H9 (cell line): Measurements from ENCODE around the gene FAM78B. TPM values are rescaled to one million over a fixed set of nuclear protein-coding genes. Genes with fewer than 3 reads are reported as not detected.

Experiments used
- DNase-seq: peaks from one replicate; pipeline ENCODE4 v3.0.0-alpha.2; 2017
- H2AFZ ChIP-seq: one replicate; pipeline ENCODE4 v1.6.1; 2013; ENCODE audit warnings: mild to moderate bottlenecking, low read length, control low read depth, moderate library complexity
- H2AK5ac ChIP-seq: 2 replicates; pipeline ENCODE4 v1.6.1; 2013; ENCODE audit warnings: low read length, control low read depth, mixed read lengths; ENCODE audit not compliant: insufficient read length
- H2BK120ac ChIP-seq: one replicate; pipeline ENCODE4 v1.6.1; 2013; ENCODE audit warnings: low read depth, mild to moderate bottlenecking, low read length, control low read depth, inconsistent platforms; ENCODE audit not compliant: poor library complexity, severe bottlenecking
- H2BK12ac ChIP-seq: 2 replicates; pipeline ENCODE4 v1.6.1; 2013; ENCODE audit warnings: low read length, control low read depth, mixed read lengths, low read depth; ENCODE audit not compliant: insufficient read length
- H2BK15ac ChIP-seq: 2 replicates; pipeline ENCODE4 v1.6.1; 2013; ENCODE audit warnings: low read depth, low read length, control low read depth
- H2BK20ac ChIP-seq: one replicate; pipeline ENCODE4 v1.6.1; 2013; ENCODE audit warnings: low read depth, mild to moderate bottlenecking, low read length, control low read depth, inconsistent platforms; ENCODE audit not compliant: poor library complexity, severe bottlenecking
- H2BK5ac ChIP-seq: 2 replicates; pipeline ENCODE4 v1.6.1; 2013; ENCODE audit warnings: low read length, control low read depth, mixed read lengths; ENCODE audit not compliant: insufficient read length
- H3K14ac ChIP-seq: 2 replicates; pipeline ENCODE4 v1.6.1; 2013; ENCODE audit warnings: low read length, control low read depth; ENCODE audit not compliant: insufficient read depth
- H3K18ac ChIP-seq: 2 replicates; pipeline ENCODE4 v1.6.1; 2013; ENCODE audit warnings: low read depth, mild to moderate bottlenecking, mixed read lengths, low read length, control low read depth; ENCODE audit not compliant: insufficient read length
- H3K23ac ChIP-seq: 2 replicates; pipeline ENCODE4 v1.6.1; 2013; ENCODE audit warnings: low read length, control low read depth, mixed read lengths, low read depth; ENCODE audit not compliant: insufficient read length
- H3K23me2 ChIP-seq: 2 replicates; pipeline ENCODE4 v1.6.1; 2013; ENCODE audit warnings: low read depth, mild to moderate bottlenecking, mixed read lengths, low read length, control low read depth; ENCODE audit not compliant: insufficient read length, poor library complexity, severe bottlenecking
- H3K27ac ChIP-seq: 2 replicates; pipeline ENCODE4 v1.5.1; 2013; ENCODE audit warnings: low read length, control low read depth, mixed read lengths, low read depth; ENCODE audit not compliant: insufficient read length
- H3K27me3 ChIP-seq: 2 replicates; pipeline ENCODE4 v1.6.1; 2013; ENCODE audit warnings: low read length, control low read depth, inconsistent platforms; ENCODE audit not compliant: insufficient read depth
- H3K4ac ChIP-seq: 2 replicates; pipeline ENCODE4 v1.6.1; 2013; ENCODE audit warnings: low read depth, mild to moderate bottlenecking, control low read depth, inconsistent platforms, low read length, moderate library complexity
- H3K4me1 ChIP-seq: 2 replicates; pipeline ENCODE4 v1.6.1; 2013; ENCODE audit warnings: low read length, control low read depth, inconsistent platforms; ENCODE audit not compliant: insufficient read depth
- H3K4me2 ChIP-seq: 2 replicates; pipeline ENCODE4 v1.6.1; 2013; ENCODE audit warnings: low read length, control low read depth, mixed read lengths; ENCODE audit not compliant: insufficient read length, insufficient read depth
- H3K56ac ChIP-seq: 2 replicates; pipeline ENCODE4 v1.6.1; 2013; ENCODE audit warnings: low read depth, mild to moderate bottlenecking, mixed read lengths, low read length, control low read depth; ENCODE audit not compliant: insufficient read length
- H3K79me1 ChIP-seq: 2 replicates; pipeline ENCODE4 v1.6.1; 2013; ENCODE audit warnings: low read depth, mild to moderate bottlenecking, moderate library complexity, low read length, control low read depth, inconsistent platforms; ENCODE audit not compliant: insufficient read depth, poor library complexity, severe bottlenecking
- H3K79me2 ChIP-seq: 2 replicates; pipeline ENCODE4 v1.6.1; 2013; ENCODE audit warnings: low read length, control low read depth, inconsistent platforms; ENCODE audit not compliant: insufficient read depth
- H3K9ac ChIP-seq: 2 replicates; pipeline ENCODE4 v1.6.1; 2013; ENCODE audit warnings: low read length, control low read depth, mixed read lengths; ENCODE audit not compliant: insufficient read length; ENCODE audit errors: extremely low read depth
- H3K9me3 ChIP-seq: one replicate; pipeline ENCODE4 v1.6.1; 2013; ENCODE audit warnings: low read depth, low read length, inconsistent platforms; ENCODE audit not compliant: control insufficient read depth
- H3T11ph ChIP-seq: one replicate; pipeline ENCODE4 v1.6.1; 2013; ENCODE audit warnings: mild to moderate bottlenecking, low read length, control low read depth, inconsistent platforms
- H4K20me1 ChIP-seq: one replicate; pipeline ENCODE4 v1.6.1; 2013; ENCODE audit not compliant: control insufficient read depth, insufficient read length, insufficient read depth
- H4K5ac ChIP-seq: 2 replicates; pipeline ENCODE4 v1.6.1; 2013; ENCODE audit warnings: low read depth, mild to moderate bottlenecking, mixed read lengths, low read length, control low read depth; ENCODE audit not compliant: insufficient read length
- H4K8ac ChIP-seq: replicated peaks from 2 replicates; pipeline ENCODE4 v1.6.1; 2013; ENCODE audit warnings: low read length, control low read depth, mixed read lengths, low read depth; ENCODE audit not compliant: insufficient read length
- H4K91ac ChIP-seq: 2 replicates; pipeline ENCODE4 v1.6.1; 2013; ENCODE audit warnings: low read depth, mild to moderate bottlenecking, moderate library complexity, mixed read lengths, low read length, control low read depth; ENCODE audit not compliant: insufficient read length
- H3K27ac Mint-ChIP-seq, 3 experiments: 2 replicates in 2 of 3; 3 replicates in 1 of 3; pipeline ENCODE4 v1.8.0; 2020 to 2021; ENCODE audit warnings: mixed read lengths in 3 of 3, mild to moderate bottlenecking in 1 of 3, moderate library complexity in 1 of 3
- H3K27me3 Mint-ChIP-seq: 2 replicates; pipeline ENCODE4 v1.8.0; 2021; ENCODE audit warnings: low read depth, mild to moderate bottlenecking, moderate library complexity, mixed read lengths
- H3K36me3 Mint-ChIP-seq, 3 experiments: 2 replicates in 2 of 3; 3 replicates in 1 of 3; pipeline ENCODE4 v1.8.0; 2020 to 2021; ENCODE audit warnings: low read depth in 3 of 3, mixed read lengths in 3 of 3; ENCODE audit not compliant: insufficient read depth in 1 of 3
- H3K4me1 Mint-ChIP-seq, 2 experiments: 2 replicates each; pipeline ENCODE4 v1.8.0; 2020; ENCODE audit warnings: mixed read lengths in 2 of 2
- H3K4me3 Mint-ChIP-seq, 2 experiments: 2 replicates in 1 of 2; 3 replicates in 1 of 2; pipeline ENCODE4 v1.8.0; 2020 to 2021; ENCODE audit warnings: mild to moderate bottlenecking in 2 of 2, mixed read lengths in 2 of 2, moderate library complexity in 1 of 2
- H3K9me3 Mint-ChIP-seq, 2 experiments: 2 replicates in 1 of 2; 3 replicates in 1 of 2; pipeline ENCODE4 v1.8.0; 2020; ENCODE audit warnings: mild to moderate bottlenecking in 2 of 2, mixed read lengths in 2 of 2, moderate library complexity in 1 of 2
- CTCF ChIP-seq: fragments of 200-600 bp; sonication (generic); conservative IDR thresholded peaks from 3 replicates; pipeline ENCODE4 v1.8.0; 2021; ENCODE audit warnings: antibody characterized with exemption, mild to moderate bottlenecking
- WGBS: extraction: QIAGEN DNeasy Blood & Tissue Kit; methylation state at CpG from one replicate; pipeline ENCODE4 v1.1.7; 2013; ENCODE audit warnings: missing lambda C conversion rate, low lambda C conversion rate, mixed read lengths; ENCODE audit not compliant: insufficient read length; ENCODE audit errors: extremely low coverage; 5-methylcytosine and 5-hydroxymethylcytosine counted together
- total RNA-seq: library from RNA; stranded (reverse); gene quantifications from 2 replicates; pipeline ENCODE4 v1.2.1, GENCODE V29; 2021

The FAM78B gene
- total RNA-seq, 1 experiment from 2014 or later, result 2.3 TPM

DNA sequence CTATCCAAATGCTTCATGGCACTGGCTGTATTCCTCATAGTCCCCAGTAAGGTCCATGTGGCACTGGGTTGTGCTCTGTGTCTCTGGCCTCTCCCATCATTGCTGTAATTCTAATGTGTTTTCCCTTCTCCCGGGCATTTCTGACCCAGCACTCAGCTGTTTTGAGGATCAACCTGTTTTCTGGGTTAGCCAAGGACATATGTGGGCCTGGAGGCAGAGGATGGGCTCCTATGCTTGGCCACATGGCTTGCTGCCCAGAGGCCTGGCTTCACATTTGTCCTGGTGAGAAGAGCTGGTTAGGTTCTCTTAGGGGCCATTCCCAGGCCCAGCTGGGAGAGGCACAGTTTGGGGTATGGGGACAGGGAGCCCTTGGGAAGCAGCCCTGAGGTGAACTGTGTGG is 103.1 kb downstream of the FAM78B start:
- H3K4ac ChIP-seq, result no peak overlapping the region
- no peaks in the 10 kb centered on the region for H4K20me1 ChIP-seq
- H3K56ac ChIP-seq, result no peak overlapping the region
- Mint-ChIP-seq H3K27me3 (peaks cover 2% of the 10 kb centered on the region; the same call in 1 of the 2 replicates), H3K9me3 (no peaks in the 10 kb centered on the region; a peak in 1 of 5 replicates), H3K27ac (no peak overlapping the region), H3K36me3 (no peaks in the 10 kb centered on the region), H3K4me3 (no peak overlapping the region; a peak in 1 of 5 replicates), H3K4me1 (peaks cover 11 to 12% of the 10 kb centered on the region in 2 experiments)
- no peaks in the 10 kb centered on the region for H3K79me2 ChIP-seq
- no peaks in the 10 kb centered on the region for H3K27me3 ChIP-seq
- H3K23ac ChIP-seq, result no peak overlapping the region
- no CpG with 5 or more reads among the region's 1 CpG for WGBS
- H2BK20ac ChIP-seq, result no peak overlapping the region
- H2BK15ac ChIP-seq, result no peak overlapping the region
- no peak for DNase-seq
- no peak overlapping the region for H3K4me2 ChIP-seq
- H4K8ac ChIP-seq, result no peak overlapping the region
- H4K91ac ChIP-seq, result no peak overlapping the region
- no peak overlapping the region for H3K27ac ChIP-seq
- no peak for TF ChIP-seq CTCF
- H2BK12ac ChIP-seq, result no peak overlapping the region
- H2BK120ac ChIP-seq, result no peak overlapping the region
- H3T11ph ChIP-seq, result no peak overlapping the region
- no peak overlapping the region for H3K9ac ChIP-seq
- H3K4me1 ChIP-seq, result no peaks in the 10 kb centered on the region; the same call in 1 of the 2 replicates
- H3K14ac ChIP-seq, result 0 out of 2 replicates have a peak overlapping the region, but pooled peaks have one; percentile 21
- peak overlapping the region; percentile 24 for H3K18ac ChIP-seq
- H3K79me1 ChIP-seq, result no peaks in the 10 kb centered on the region
- H3K9me3 ChIP-seq, result no peaks in the 10 kb centered on the region
- H2BK5ac ChIP-seq, result no peak overlapping the region
- no peak overlapping the region for H2AK5ac ChIP-seq
- no peak overlapping the region for H2AFZ ChIP-seq
- H3K23me2 ChIP-seq, result no peaks in the 10 kb centered on the region
- no peak overlapping the region for H4K5ac ChIP-seq
